Liver (tissue), 3 donors: Measurements from ENCODE around the gene HYKK.

Experiments used
- EGR1 ChIP-seq, 2 donors: IDR thresholded peaks; 2 replicates each; pipeline ENCODE4 v1.6.1; 2016 to 2018; ENCODE audit warnings: antibody characterized with exemption in 2 of 2, low read depth in 2 of 2
- TF ChIP-seq, protein P1 (sequence below): fragments of 150-350 bp; IDR thresholded peaks from 2 replicates; pipeline ENCODE4 v1.5.1; 2017; ENCODE audit warnings: improper control_type of control experiment, low read depth, low read length; ENCODE audit not compliant: missing input control
- donor health status: healthy.
- donor health status: healthy.

- TF ChIP-seq, protein P1, sequence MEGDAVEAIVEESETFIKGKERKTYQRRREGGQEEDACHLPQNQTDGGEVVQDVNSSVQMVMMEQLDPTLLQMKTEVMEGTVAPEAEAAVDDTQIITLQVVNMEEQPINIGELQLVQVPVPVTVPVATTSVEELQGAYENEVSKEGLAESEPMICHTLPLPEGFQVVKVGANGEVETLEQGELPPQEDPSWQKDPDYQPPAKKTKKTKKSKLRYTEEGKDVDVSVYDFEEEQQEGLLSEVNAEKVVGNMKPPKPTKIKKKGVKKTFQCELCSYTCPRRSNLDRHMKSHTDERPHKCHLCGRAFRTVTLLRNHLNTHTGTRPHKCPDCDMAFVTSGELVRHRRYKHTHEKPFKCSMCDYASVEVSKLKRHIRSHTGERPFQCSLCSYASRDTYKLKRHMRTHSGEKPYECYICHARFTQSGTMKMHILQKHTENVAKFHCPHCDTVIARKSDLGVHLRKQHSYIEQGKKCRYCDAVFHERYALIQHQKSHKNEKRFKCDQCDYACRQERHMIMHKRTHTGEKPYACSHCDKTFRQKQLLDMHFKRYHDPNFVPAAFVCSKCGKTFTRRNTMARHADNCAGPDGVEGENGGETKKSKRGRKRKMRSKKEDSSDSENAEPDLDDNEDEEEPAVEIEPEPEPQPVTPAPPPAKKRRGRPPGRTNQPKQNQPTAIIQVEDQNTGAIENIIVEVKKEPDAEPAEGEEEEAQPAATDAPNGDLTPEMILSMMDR: no peak
- no peak for TF ChIP-seq EGR1 (IDR thresholded peaks at IDR 0.05; ENCODE audit: low read depth in 2 of 2)
Observed at GRCh38 chr15:78501857-78502256, 5.5 kb upstream of the HYKK start.
